ENCODE measurements around the gene POLE2. TPM values are rescaled to one million over a fixed set of nuclear protein-coding genes. Genes with fewer than 3 reads are reported as not detected.

Gene POLE2
- total RNA-seq, 2 donors from 2014 or later, result 19.5 to 30.5 TPM

- Mint-ChIP-seq H3K36me3 (peaks cover 18% of the 10 kb centered on the region), H3K27ac (peak overlapping the region in 1 of 2 donors; percentile 22), H3K9me3 (no peaks in the 10 kb centered on the region), H3K4me1 (ENCODE audit: low read depth in 2 of 2) (peaks cover 24 to 46% of the 10 kb centered on the region in 2 donors), H3K27me3 (no peaks in the 10 kb centered on the region), H3K4me3 (no peak overlapping the region)
- ATAC-seq (no peak), DNase-seq (ENCODE audit: low spot score) (no peak)
Measured at GRCh38 chr14:49640540-49641417, 47.2 kb downstream of the POLE2 start.

- ATAC-seq (no peak), DNase-seq (ENCODE audit: low spot score) (no peak)
- Mint-ChIP-seq H3K4me3 (peak overlapping the region; percentile 99), H3K4me1 (ENCODE audit: low read depth in 2 of 2) (peaks cover 33 to 59% of the 10 kb centered on the region in 2 donors), H3K27me3 (no peaks in the 10 kb centered on the region), H3K36me3 (peaks cover 18% of the 10 kb centered on the region), H3K27ac (peak overlapping the region; percentile 90 to 96), H3K9me3 (no peaks in the 10 kb centered on the region)
Measured at GRCh38 chr14:49637534-49638078, 50.4 kb downstream of the POLE2 start.

GRCh38 chr14:49636866-49637265, 51.1 kb downstream of the POLE2 start:
- Mint-ChIP-seq H3K36me3 (peaks cover 18% of the 10 kb centered on the region), H3K4me3 (peak overlapping the region; percentile 99), H3K27me3 (no peaks in the 10 kb centered on the region), H3K9me3 (no peaks in the 10 kb centered on the region), H3K27ac (peak overlapping the region; percentile 90 to 96), H3K4me1 (ENCODE audit: low read depth in 2 of 2) (peaks cover 26 to 52% of the 10 kb centered on the region in 2 donors)
- DNase-seq (ENCODE audit: low spot score) (no peak), ATAC-seq (no peak)

- DNase-seq (ENCODE audit: low spot score) (peak; percentile 68), ATAC-seq (peak; percentile 62)
- Mint-ChIP-seq H3K27ac (peak within 1 kb of the TSS; percentile 90 to 96), H3K36me3 (peaks cover 24% of the 10 kb centered on the region), H3K4me1 (ENCODE audit: low read depth in 2 of 2) (peaks cover 26 to 50% of the 10 kb centered on the region in 2 donors), H3K4me3 (peak within 1 kb of the TSS; percentile 99), H3K27me3 (no peaks in the 10 kb centered on the region), H3K9me3 (no peaks in the 10 kb centered on the region)
Measured at GRCh38 chr14:49634547-49635334, 53.3 kb downstream of the POLE2 start, which contains the start of gene DNAAF2. TSS of gene DNAAF2 (minus strand) at chr14:49635244. CDS start at chr14:49635149, 95 bp downstream.

GRCh38 chr14:49633640-49634546, 54.1 kb downstream of the POLE2 start:
- DNase-seq (ENCODE audit: low spot score) (peak; percentile 96), ATAC-seq (peak; percentile 93 to 95)
- Mint-ChIP-seq H3K4me1 (ENCODE audit: low read depth in 2 of 2) (peaks cover 25 to 46% of the 10 kb centered on the region in 2 donors), H3K36me3 (peaks cover 21% of the 10 kb centered on the region), H3K4me3 (peak overlapping the region; percentile 99), H3K9me3 (no peaks in the 10 kb centered on the region), H3K27ac (peak overlapping the region; percentile 90 to 96), H3K27me3 (no peaks in the 10 kb centered on the region)

- peaks cover 22 to 32% of the 10 kb centered on the region in 2 donors for H3K4me1 Mint-ChIP-seq (ENCODE audit: low read depth in 2 of 2)
- DNase-seq (ENCODE audit: low spot score) (no peak), ATAC-seq (no peak)
- peak overlapping the region; percentile 68 to 100 for H3K27ac Mint-ChIP-seq
- peak overlapping the region; percentile 91 for H3K4me3 Mint-ChIP-seq
- no peaks in the 10 kb centered on the region for H3K27me3 Mint-ChIP-seq
- no peaks in the 10 kb centered on the region for H3K9me3 Mint-ChIP-seq
- H3K36me3 Mint-ChIP-seq, result peaks cover 15% of the 10 kb centered on the region
Measured at GRCh38 chr14:49623941-49624839, 63.8 kb downstream of the POLE2 start.

- H3K27ac Mint-ChIP-seq, result peak overlapping the region; percentile 68 to 100
- DNase-seq (ENCODE audit: low spot score) (no peak), ATAC-seq (no peak)
- no peaks in the 10 kb centered on the region for H3K9me3 Mint-ChIP-seq
- peaks cover 23% of the 10 kb centered on the region for H3K36me3 Mint-ChIP-seq
- peaks cover 27 to 40% of the 10 kb centered on the region in 2 donors for H3K4me1 Mint-ChIP-seq (ENCODE audit: low read depth in 2 of 2)
- no peaks in the 10 kb centered on the region for H3K27me3 Mint-ChIP-seq
- H3K4me3 Mint-ChIP-seq, result peak overlapping the region; percentile 91
Measured at GRCh38 chr14:49623387-49623786, 64.6 kb downstream of the POLE2 start.

- H3K4me3 Mint-ChIP-seq, result peak overlapping the region; percentile 91
- DNase-seq (ENCODE audit: low spot score) (no peak), ATAC-seq (no peak)
- H3K9me3 Mint-ChIP-seq, result no peaks in the 10 kb centered on the region
- H3K36me3 Mint-ChIP-seq, result peaks cover 26% of the 10 kb centered on the region
- no peaks in the 10 kb centered on the region for H3K27me3 Mint-ChIP-seq
- H3K27ac Mint-ChIP-seq, result peak overlapping the region; percentile 95 to 100
- H3K4me1 Mint-ChIP-seq (ENCODE audit: low read depth in 2 of 2), result peaks cover 31 to 47% of the 10 kb centered on the region in 2 donors
Measured at GRCh38 chr14:49622022-49622607, 65.9 kb downstream of the POLE2 start.

- Mint-ChIP-seq H3K4me3 (peak overlapping the region; percentile 91), H3K9me3 (no peaks in the 10 kb centered on the region), H3K27me3 (no peaks in the 10 kb centered on the region), H3K27ac (peak overlapping the region; percentile 95 to 100), H3K4me1 (ENCODE audit: low read depth in 2 of 2) (peaks cover 29 to 45% of the 10 kb centered on the region in 2 donors), H3K36me3 (peaks cover 23% of the 10 kb centered on the region)
- ATAC-seq (peak; percentile 52 to 53), DNase-seq (ENCODE audit: low spot score) (peak; percentile 78)
Measured at GRCh38 chr14:49621114-49621881, 66.7 kb downstream of the POLE2 start.

- ATAC-seq, result peak; percentile 97 to 98
- Mint-ChIP-seq H3K27me3 (no peaks in the 10 kb centered on the region), H3K4me3 (peak within 1 kb of the TSS; percentile 91), H3K4me1 (ENCODE audit: low read depth in 2 of 2) (peaks cover 29 to 45% of the 10 kb centered on the region in 2 donors), H3K9me3 (no peaks in the 10 kb centered on the region), H3K27ac (peak within 1 kb of the TSS; percentile 95 to 100), H3K36me3 (peaks cover 23% of the 10 kb centered on the region)
- peak; percentile 99 for DNase-seq (ENCODE audit: low spot score)
Measured at GRCh38 chr14:49620182-49621113, 67.6 kb downstream of the POLE2 start, which contains the start of the genes MGAT2 and RPL36AL. TSS of gene MGAT2 (plus strand) at chr14:49620799. CDS start at chr14:49621269, 470 bp downstream. TSS of gene RPL36AL (minus strand) at chr14:49620626. CDS start at chr14:49619104, 1,522 bp downstream.

All from natural killer cell treated with Interleukin-12 subunit alpha and Interleukin-12 subunit beta and Interleukin-15 and Interleukin-18, amount 100 ng/mL, for 72 hours (primary cell).